GM12878 (cell line): Measurements from ENCODE around the gene ZCCHC3. TPM values are rescaled to one million over a fixed set of nuclear protein-coding genes. Genes with fewer than 3 reads are reported as not detected.
A peak's percentile ranks its signal among the peaks of the same experiment; 100 is the strongest.

Experiments
- BCLAF1 ChIP-seq: fragments of 450-650 bp; IDR thresholded peaks from 2 replicates; pipeline ENCODE4 v1.6.1; 2017; ENCODE audit warnings: antibody characterized with exemption, mild to moderate bottlenecking, moderate library complexity
- GATAD2B ChIP-seq: fragments of 450-650 bp; conservative IDR thresholded peaks from 2 replicates; pipeline ENCODE4 v1.6.1; 2017; ENCODE audit warnings: low read depth, mild to moderate bottlenecking, moderate library complexity
- IKZF1 ChIP-seq: fragments of 450-650 bp; conservative IDR thresholded peaks from 2 replicates; pipeline ENCODE4 v1.6.1; 2017; ENCODE audit warnings: antibody characterized with exemption, mild to moderate bottlenecking
- RAD21 ChIP-seq: IDR thresholded peaks from 2 replicates; pipeline ENCODE4 v1.6.1; 2011; ENCODE audit warnings: mild to moderate bottlenecking, low read depth, low read length, moderate library complexity; ENCODE audit not compliant: insufficient read depth
- RELA ChIP-seq: fragments of 450-650 bp; IDR thresholded peaks from 2 replicates; pipeline ENCODE4 v1.8.0; 2014; ENCODE audit warnings: borderline replicate concordance; ENCODE audit not compliant: partially characterized antibody
- RELB ChIP-seq: fragments of 450-650 bp; IDR thresholded peaks from 2 replicates; pipeline ENCODE4 v1.6.1; 2017; ENCODE audit warnings: low read depth, mild to moderate bottlenecking, moderate library complexity
- ZBTB40 ChIP-seq: fragments of 450-650 bp; IDR thresholded peaks from 2 replicates; pipeline ENCODE4 v1.6.1; 2016; ENCODE audit warnings: mild to moderate bottlenecking, moderate library complexity, borderline replicate concordance
- ZNF592 ChIP-seq: fragments of 450-650 bp; IDR thresholded peaks from 2 replicates; pipeline ENCODE4 v1.6.1; 2017; ENCODE audit warnings: mild to moderate bottlenecking, moderate library complexity
- polyA plus RNA-seq, 11 experiments: library from polyadenylated mRNA; depleted of rRNA in 4 of 11; unstranded in 6 of 11; stranded (reverse) in 5 of 11; fragments of >200 nt; fragmentation: Nextera tagmentation in 4 of 11; fragmentation: Illumina TruSeq in 1 of 11; extraction: Ambion mirVana in 4 of 11; extraction: Trizol in 1 of 11; gene quantifications; 1 replicate in 1 of 11; 2 replicates in 10 of 11; pipeline versions ENCODE4 v1.2.1 to v1.2.3, GENCODE V29; 2011 to 2016; ENCODE audit warnings: inconsistent platforms in 2 of 11, missing spikeins in 2 of 11, low read depth in 1 of 11
- total RNA-seq, 4 experiments: library from RNA; depleted of rRNA in 3 of 4; stranded (reverse); fragments of >200 nt in 3 of 4; fragmentation: Illumina TruSeq in 1 of 4; extraction: Trizol in 1 of 4; gene quantifications; 2 replicates each; pipeline versions ENCODE4 v1.2.1 to v1.2.3, GENCODE V29; 2013 to 2021
- TF ChIP-seq, protein P1 (sequence below), 3 experiments: IDR thresholded peaks in 2 of 3; conservative IDR thresholded peaks in 1 of 3; 2 replicates each; pipeline ENCODE4 v1.5.1; 2011; ENCODE audit warnings: low read depth in 3 of 3, low read length in 3 of 3, mild to moderate bottlenecking in 3 of 3, control low read depth in 2 of 3, moderate library complexity in 2 of 3, inconsistent platforms in 1 of 3, mixed read lengths in 1 of 3; ENCODE audit not compliant: control insufficient read depth in 2 of 3, insufficient read depth in 1 of 3; ENCODE audit errors: extremely low read depth in 1 of 3

The ZCCHC3 gene
- total and polyA plus RNA-seq, 10 of the 15 experiments (the other 5 are each of a cell fraction or from before 2014, with no cell fraction given) = 5.3 to 36.1 (median 17.2) TPM

- TF ChIP-seq RELB = no peak
- peak; percentile 69; the same call in 1 of the 2 replicates for TF ChIP-seq GATAD2B
- no peak for TF ChIP-seq RAD21
- TF ChIP-seq, protein P1, sequence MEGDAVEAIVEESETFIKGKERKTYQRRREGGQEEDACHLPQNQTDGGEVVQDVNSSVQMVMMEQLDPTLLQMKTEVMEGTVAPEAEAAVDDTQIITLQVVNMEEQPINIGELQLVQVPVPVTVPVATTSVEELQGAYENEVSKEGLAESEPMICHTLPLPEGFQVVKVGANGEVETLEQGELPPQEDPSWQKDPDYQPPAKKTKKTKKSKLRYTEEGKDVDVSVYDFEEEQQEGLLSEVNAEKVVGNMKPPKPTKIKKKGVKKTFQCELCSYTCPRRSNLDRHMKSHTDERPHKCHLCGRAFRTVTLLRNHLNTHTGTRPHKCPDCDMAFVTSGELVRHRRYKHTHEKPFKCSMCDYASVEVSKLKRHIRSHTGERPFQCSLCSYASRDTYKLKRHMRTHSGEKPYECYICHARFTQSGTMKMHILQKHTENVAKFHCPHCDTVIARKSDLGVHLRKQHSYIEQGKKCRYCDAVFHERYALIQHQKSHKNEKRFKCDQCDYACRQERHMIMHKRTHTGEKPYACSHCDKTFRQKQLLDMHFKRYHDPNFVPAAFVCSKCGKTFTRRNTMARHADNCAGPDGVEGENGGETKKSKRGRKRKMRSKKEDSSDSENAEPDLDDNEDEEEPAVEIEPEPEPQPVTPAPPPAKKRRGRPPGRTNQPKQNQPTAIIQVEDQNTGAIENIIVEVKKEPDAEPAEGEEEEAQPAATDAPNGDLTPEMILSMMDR (IDR thresholded peaks at IDR 0.05 in 2 of 3, conservative IDR thresholded peaks at IDR 0.05 in 1 of 3; ENCODE audit: control insufficient read depth in 2 of 3, extremely low read depth in 1 of 3, insufficient read depth in 1 of 3, low read depth in 3 of 3, low read length in 3 of 3) = no peak
- no peak for TF ChIP-seq ZNF592
- peak; percentile 97 for TF ChIP-seq IKZF1
- TF ChIP-seq ZBTB40 = no peak
- no peak for TF ChIP-seq RELA
- TF ChIP-seq BCLAF1 = no peak
Observed at GRCh38 chr20:325045-325888, 27.9 kb downstream of the ZCCHC3 start, which contains the start of gene SOX12 (continued).
